Heart left ventricle (tissue), 16 donors: Measurements from ENCODE around the gene NSUN7. TPM values are rescaled to one million over a fixed set of nuclear protein-coding genes. Genes with fewer than 3 reads are reported as not detected.
A peak's percentile ranks its signal among the peaks of the same experiment; 100 is the strongest.

Source experiments
- ATAC-seq, 4 donors: fragments of 200-7000 bp; cut with Tn5 transposase; one replicate each; pipeline ENCODE4 v1.9.1; 2020 to 2022; ENCODE audit warnings: moderate library complexity in 4 of 4, mild to moderate bottlenecking in 3 of 4, moderate number of reproducible peaks in 1 of 4
- DNase-seq, 5 donors: peaks; one replicate each; pipeline ENCODE4 v3.0.0-alpha.2; 2020
- H3K27ac ChIP-seq, 12 donors: fragments of 200-600 bp; sonication (generic) in 4 of 12; one replicate each; pipeline versions ENCODE4 v1.5.0 to v1.8.0; 2016 to 2022; ENCODE audit warnings: mild to moderate bottlenecking in 2 of 12
- H3K27me3 ChIP-seq, 9 donors: fragments of 200-600 bp; sonication (generic) in 2 of 9; one replicate each; pipeline versions ENCODE4 v1.5.1 to v1.8.0; 2016 to 2022; ENCODE audit warnings: mild to moderate bottlenecking in 3 of 9
- H3K36me3 ChIP-seq, 9 donors: fragments of 200-600 bp; sonication (generic) in 2 of 9; one replicate each; pipeline versions ENCODE4 v1.5.0 to v1.8.0; 2018 to 2022; ENCODE audit warnings: mild to moderate bottlenecking in 2 of 9
- H3K4me1 ChIP-seq, 12 donors: fragments of 200-600 bp; sonication (generic) in 4 of 12; one replicate each; pipeline versions ENCODE4 v1.5.0 to v1.8.0; 2016 to 2022; ENCODE audit warnings: mild to moderate bottlenecking in 3 of 12
- H3K4me3 ChIP-seq, 12 donors: fragments of 200-600 bp; sonication (generic) in 4 of 12; one replicate each; pipeline versions ENCODE4 v1.5.0 to v1.8.0; 2017 to 2022; ENCODE audit warnings: mild to moderate bottlenecking in 9 of 12, moderate library complexity in 4 of 12
- H3K9me3 ChIP-seq, 12 donors: fragments of 200-600 bp; sonication (generic) in 4 of 12; one replicate each; pipeline versions ENCODE4 v1.5.0 to v1.8.0; 2016 to 2022; ENCODE audit warnings: mild to moderate bottlenecking in 1 of 12
- CTCF ChIP-seq, 12 donors: fragments of 200-600 bp; sonication (generic) in 4 of 12; IDR thresholded peaks; one replicate each; pipeline versions ENCODE4 v1.5.0 to v1.8.0; 2018 to 2022; ENCODE audit warnings: antibody characterized with exemption in 12 of 12, mild to moderate bottlenecking in 5 of 12
- POLR2A ChIP-seq, 2 donors: fragments of 450-650 bp; IDR thresholded peaks; one replicate each; pipeline ENCODE4 v1.6.1; 2017; ENCODE audit warnings: antibody characterized with exemption in 2 of 2, mild to moderate bottlenecking in 2 of 2, moderate library complexity in 2 of 2
- WGBS, 4 donors: extraction: QIAGEN DNeasy Blood & Tissue Kit in 2 of 4; methylation state at CpG; one replicate each; pipeline versions ENCODE4 v1.1.5 to v1.1.7; 2013 to 2018; 5-methylcytosine and 5-hydroxymethylcytosine counted together
- intact Hi-C, 10 donors: fragments of 100-400 bp; cut with DNase I; formaldehyde crosslinking; loops; one replicate each; pipeline versions ENCODE4 v1.11.1 to v1.14.2; 2022
- polyA plus RNA-seq, 2 donors: library from polyadenylated mRNA; stranded (reverse); fragments of 200-250 nt; gene quantifications; one replicate each; pipeline ENCODE4 v1.2.3, GENCODE V29; 2013
- total RNA-seq, 9 donors: library from RNA; depleted of rRNA in 2 of 9; stranded (reverse); fragments of >200 nt in 2 of 9; fragmentation: NEBNext Ultra II Directional in 3 of 9; extraction: Animal tissue kit (Norgen Biotek cat#: 25700) in 3 of 9; gene quantifications; one replicate each; pipeline versions ENCODE4 v1.1.0 to v1.2.4, GENCODE V29; 2016 to 2023
- donor health status: ischemic (EF 13 %, LVEDD 7.1; RV severe dilation, severe dysfunction).
- donor health status: healthy with polysubstance abuse.
- donor health status: DM: no; HTN: yes; CAD: no.
- donor health status: DM: no; HTN: no; CAD: no.
- donor health status: ischemic (EF 25% LVEDD 6.9; RV normal size, moderate dysfunction).
- donor health status: ischemic (EF 25% LVEDD 5.7; RV mildly dilated, moderate dysfunction).
- donor health status: healthy.
- donor health status: DM: yes; HTN: yes; CAD: no.
- donor health status: ischemic (EF 35%, LVEDD 5.7; RV mildly dilated, moderate dysfunction).
- donor health status: nonischemic (EF 11% LVEDD 7.7; RV severe dilation, severe dysfunction).
- donor health status: DM: yes; HTN: yes; CAD: no.
- donor health status: PGD.
- donor health status: ischemic (EF 29% LVEDD 5.4; RV normal size, mild dysfunction).
- donor health status: nonischemic (EF 23%, LVEDD 6.1; RV moderate dilation, normal function).

The NSUN7 gene
- total and polyA plus RNA-seq, 11 donors = 0.04 to 1.4 (median 0.20) TPM; not detected in 3

DNA sequence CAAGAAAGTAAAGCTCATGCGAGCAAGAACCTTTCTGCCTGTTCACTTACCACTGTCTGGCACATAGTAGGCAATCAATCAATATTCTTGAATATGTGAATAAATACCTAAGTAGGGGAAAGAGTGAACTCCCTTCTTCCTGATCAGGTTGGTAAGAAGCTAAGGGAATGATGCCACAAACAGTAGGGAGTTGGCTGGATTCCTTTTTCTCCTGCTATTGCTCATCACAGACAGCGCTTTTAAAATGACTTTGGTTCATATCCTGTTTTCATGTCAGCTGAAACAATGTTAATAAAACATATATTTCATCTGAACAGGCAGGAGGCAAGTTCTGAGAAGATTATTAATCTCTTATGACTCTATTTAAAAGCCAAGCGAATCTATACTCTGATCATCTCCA lies 99.2 kb downstream of the NSUN7 start:
- Histone ChIP-seq H3K4me3 (no peak overlapping the region), H3K36me3 (peaks cover 0 to 3% (median 0%) of the 10 kb centered on the region in 9 donors), H3K4me1 (peaks cover 0 to 17% (median 2%) of the 10 kb centered on the region in 12 donors), H3K9me3 (no peaks in the 10 kb centered on the region), H3K27ac (no peak overlapping the region), H3K27me3 (no peaks in the 10 kb centered on the region)
- intact Hi-C loops = loop anchor here in 1 of 10 donors (10.0 kb wide), 1 partner anchor 46 kb away; no protein-coding TSS in a partner anchor
- 88 to 94% (median 91%) methylated on average over 3 of the region's 3 CpGs for WGBS, 4 donors
- DNase-seq (no peak), ATAC-seq (no peak)
- no peak for TF ChIP-seq CTCF (IDR thresholded peaks at IDR 0.05)

GRCh38 chr4:40850496-40850895 lies 100.7 kb downstream of the NSUN7 start:
- no peak overlapping the region for H3K4me3 ChIP-seq
- 88 to 95% (median 90%) methylated on average over 4 of the region's 4 CpGs for WGBS, 4 donors
- peaks cover 0 to 3% (median 0%) of the 10 kb centered on the region in 9 donors for H3K36me3 ChIP-seq
- TF ChIP-seq POLR2A (IDR thresholded peaks at IDR 0.05) = no peak
- no peak for TF ChIP-seq CTCF (IDR thresholded peaks at IDR 0.05)
- ATAC-seq = no peak
- no peaks in the 10 kb centered on the region for H3K27me3 ChIP-seq
- intact Hi-C loops = no loop called here
- H3K4me1 ChIP-seq = peaks cover 0 to 2% (median 0%) of the 10 kb centered on the region in 12 donors
- no peak overlapping the region for H3K27ac ChIP-seq
- no peaks in the 10 kb centered on the region for H3K9me3 ChIP-seq
- DNase-seq = no peak

GRCh38 chr4:40856277-40856839 lies 106.6 kb downstream of the NSUN7 start:
- TF ChIP-seq POLR2A (IDR thresholded peaks at IDR 0.05) (no peak), CTCF (IDR thresholded peaks at IDR 0.05) (no peak)
- Histone ChIP-seq H3K27me3 (no peaks in the 10 kb centered on the region), H3K9me3 (no peaks in the 10 kb centered on the region), H3K4me3 (peak overlapping the region in 9 of 12 donors; percentile 28 to 55 (median 39)), H3K4me1 (peaks cover 0 to 14% (median 0%) of the 10 kb centered on the region in 12 donors), H3K27ac (no peak overlapping the region), H3K36me3 (peaks cover 0 to 18% (median 0%) of the 10 kb centered on the region in 9 donors)
- DNase-seq (no peak), ATAC-seq (peak in 2 of 4 donors; percentile 8)
- WGBS, 4 donors = 61 to 74% (median 69%) methylated on average over 15 to 16 of the region's 16 CpGs
- intact Hi-C loops = no loop called here

- peaks cover 0 to 14% (median 0%) of the 10 kb centered on the region in 12 donors for H3K4me1 ChIP-seq
- peak; percentile 54 to 84 (median 66) for DNase-seq
- no peak overlapping the region for H3K27ac ChIP-seq
- TF ChIP-seq CTCF (IDR thresholded peaks at IDR 0.05) = no peak
- no peak for TF ChIP-seq POLR2A (IDR thresholded peaks at IDR 0.05)
- WGBS, 4 donors = 18 to 41% (median 30%) methylated on average over 14 to 51 of the region's 51 CpGs
- H3K27me3 ChIP-seq = no peaks in the 10 kb centered on the region
- intact Hi-C loops = no loop called here
- H3K4me3 ChIP-seq = peak overlapping the region in 9 of 12 donors; percentile 28 to 55 (median 39)
- peak; percentile 81 to 99 (median 98) for ATAC-seq
- H3K9me3 ChIP-seq = no peaks in the 10 kb centered on the region
- H3K36me3 ChIP-seq = peaks cover 0 to 21% (median 0%) of the 10 kb centered on the region in 9 donors
These were observed 107.1 kb downstream of the NSUN7 start for GRCh38 chr4:40856840-40857362.
